Measurements from ENCODE around the gene TTLL3.
"Not testable (repeated sequence)": the region's sequence is repeated elsewhere in the genome, so short reads cannot be mapped to it uniquely, and the experiment has no call there.

TTLL3 gene

GRCh38 chr3:9875448-9875847 is 65.4 kb downstream of the TTLL3 start:
- Histone ChIP-seq H3K4me3 (ENCODE audit: insufficient read length, low read depth) (no peak overlapping the region), H3K27me3 (ENCODE audit: insufficient read depth, insufficient read length) (no peaks in the 10 kb centered on the region), H3K9me3 (ENCODE audit: insufficient read depth, low read length) (no peaks in the 10 kb centered on the region), H3K36me3 (ENCODE audit: insufficient read depth, insufficient read length, low read length) (no peaks in the 10 kb centered on the region), H3K4me1 (ENCODE audit: insufficient read depth, insufficient read length) (peaks cover 13% of the 10 kb centered on the region), H3K9ac (ENCODE audit: insufficient read length, low read depth) (no peak overlapping the region)
- TF ChIP-seq SUZ12 (IDR thresholded peaks at IDR 0.05; ENCODE audit: extremely low read depth, insufficient read depth, insufficient read length) = no peak
- TF ChIP-seq ZNF274 (IDR thresholded peaks at IDR 0.05; ENCODE audit: low read depth, low read length) = no peak
- no peak for TF ChIP-seq YY1 (IDR thresholded peaks at IDR 0.05; ENCODE audit: insufficient read depth, insufficient read length)
- no peak for DNase-seq (ENCODE audit: low read depth, low spot score)

DNA sequence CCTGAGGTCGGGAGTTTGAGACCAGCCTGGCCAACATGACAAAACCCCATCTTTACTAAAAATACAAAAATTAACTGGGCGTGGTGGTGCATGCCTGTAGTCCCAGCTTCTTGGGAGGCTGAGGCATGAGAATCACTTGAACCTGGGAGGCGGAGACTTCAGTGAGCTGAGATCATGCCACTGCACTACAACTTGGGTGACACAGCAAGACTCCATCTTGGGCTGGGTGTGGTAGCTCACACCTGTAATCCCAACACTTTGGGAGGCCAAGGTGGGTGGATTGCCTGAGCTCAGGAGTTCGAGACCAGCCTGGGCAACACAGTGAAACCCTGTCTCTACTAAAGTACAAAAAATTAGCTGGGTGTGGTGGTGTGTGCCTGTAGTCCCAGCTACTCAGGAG is 66.2 kb downstream of the TTLL3 start:
- H3K9me3 ChIP-seq (ENCODE audit: insufficient read depth, low read length); H3K4me3 ChIP-seq (ENCODE audit: insufficient read length, low read depth); H3K36me3 ChIP-seq (ENCODE audit: insufficient read depth, insufficient read length, low read length); H3K27me3 ChIP-seq (ENCODE audit: insufficient read depth, insufficient read length); H3K9ac ChIP-seq (ENCODE audit: insufficient read length, low read depth); DNase-seq (ENCODE audit: low read depth, low spot score): not testable (repeated sequence)
- H3K4me1 ChIP-seq (ENCODE audit: insufficient read depth, insufficient read length) = peaks cover 13% of the 10 kb centered on the region

DNA sequence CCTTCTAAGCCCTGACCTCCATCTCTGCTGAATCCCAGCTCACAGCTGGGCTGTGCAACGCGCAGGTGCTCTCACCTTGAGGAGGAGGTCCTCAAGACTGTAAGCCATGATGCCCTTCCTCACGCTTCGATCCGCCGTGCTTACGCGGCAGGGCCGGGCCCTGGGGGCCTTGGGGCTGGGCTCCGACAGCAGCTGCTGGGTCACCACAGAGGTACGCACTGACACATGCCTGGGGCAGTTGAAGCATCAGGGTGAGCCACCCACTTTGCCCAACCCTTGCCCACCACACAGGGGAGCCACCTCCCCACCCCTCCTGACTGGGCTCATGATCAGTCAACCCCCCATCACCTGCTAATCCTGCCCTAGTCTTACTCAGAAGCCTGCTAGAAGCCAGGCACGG is 66.9 kb downstream of the TTLL3 start:
- H3K9me3 ChIP-seq (ENCODE audit: insufficient read depth, low read length) = no peaks in the 10 kb centered on the region
- no peak overlapping the region for H3K9ac ChIP-seq (ENCODE audit: insufficient read length, low read depth)
- no peak for TF ChIP-seq ZNF274 (IDR thresholded peaks at IDR 0.05; ENCODE audit: low read depth, low read length)
- TF ChIP-seq YY1 (IDR thresholded peaks at IDR 0.05; ENCODE audit: insufficient read depth, insufficient read length) = no peak
- TF ChIP-seq SUZ12 (IDR thresholded peaks at IDR 0.05; ENCODE audit: extremely low read depth, insufficient read depth, insufficient read length) = no peak
- H3K4me1 ChIP-seq (ENCODE audit: insufficient read depth, insufficient read length) = peaks cover 13% of the 10 kb centered on the region
- no peak overlapping the region for H3K4me3 ChIP-seq (ENCODE audit: insufficient read length, low read depth)
- H3K27me3 ChIP-seq (ENCODE audit: insufficient read depth, insufficient read length) = no peaks in the 10 kb centered on the region
- DNase-seq (ENCODE audit: low read depth, low spot score) = no peak
- H3K36me3 ChIP-seq (ENCODE audit: insufficient read depth, insufficient read length, low read length) = no peaks in the 10 kb centered on the region

DNA sequence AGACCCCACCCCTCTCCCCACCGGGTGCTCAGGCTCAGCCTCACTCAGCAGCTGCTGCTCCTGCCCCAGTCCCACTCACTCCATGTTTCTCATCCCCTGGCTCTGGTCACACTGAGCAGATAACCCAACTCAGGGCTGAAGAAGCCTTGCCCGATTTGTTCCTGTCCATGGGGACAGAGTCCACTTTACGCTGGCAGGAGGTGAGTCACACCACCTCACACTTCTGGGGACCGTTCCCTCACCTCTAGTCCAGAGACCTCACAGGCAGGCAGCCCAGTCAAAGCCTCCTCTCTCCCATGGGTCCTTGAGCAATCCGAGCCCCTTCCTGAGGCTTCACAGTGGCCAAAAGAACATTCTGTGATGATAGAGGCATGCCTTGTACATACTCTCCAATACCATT is 68.6 kb downstream of the TTLL3 start:
- Histone ChIP-seq H3K36me3 (ENCODE audit: insufficient read depth, insufficient read length, low read length) (no peaks in the 10 kb centered on the region), H3K27me3 (ENCODE audit: insufficient read depth, insufficient read length) (no peaks in the 10 kb centered on the region), H3K4me1 (ENCODE audit: insufficient read depth, insufficient read length) (peaks cover 15% of the 10 kb centered on the region), H3K9ac (ENCODE audit: insufficient read length, low read depth) (no peak overlapping the region), H3K4me3 (ENCODE audit: insufficient read length, low read depth) (no peak overlapping the region), H3K9me3 (ENCODE audit: insufficient read depth, low read length) (no peaks in the 10 kb centered on the region)
- no peak for DNase-seq (ENCODE audit: low read depth, low spot score)
- no peak for TF ChIP-seq SUZ12 (IDR thresholded peaks at IDR 0.05; ENCODE audit: extremely low read depth, insufficient read depth, insufficient read length)
- no peak for TF ChIP-seq ZNF274 (IDR thresholded peaks at IDR 0.05; ENCODE audit: low read depth, low read length)
- TF ChIP-seq YY1 (IDR thresholded peaks at IDR 0.05; ENCODE audit: insufficient read depth, insufficient read length) = no peak

DNA sequence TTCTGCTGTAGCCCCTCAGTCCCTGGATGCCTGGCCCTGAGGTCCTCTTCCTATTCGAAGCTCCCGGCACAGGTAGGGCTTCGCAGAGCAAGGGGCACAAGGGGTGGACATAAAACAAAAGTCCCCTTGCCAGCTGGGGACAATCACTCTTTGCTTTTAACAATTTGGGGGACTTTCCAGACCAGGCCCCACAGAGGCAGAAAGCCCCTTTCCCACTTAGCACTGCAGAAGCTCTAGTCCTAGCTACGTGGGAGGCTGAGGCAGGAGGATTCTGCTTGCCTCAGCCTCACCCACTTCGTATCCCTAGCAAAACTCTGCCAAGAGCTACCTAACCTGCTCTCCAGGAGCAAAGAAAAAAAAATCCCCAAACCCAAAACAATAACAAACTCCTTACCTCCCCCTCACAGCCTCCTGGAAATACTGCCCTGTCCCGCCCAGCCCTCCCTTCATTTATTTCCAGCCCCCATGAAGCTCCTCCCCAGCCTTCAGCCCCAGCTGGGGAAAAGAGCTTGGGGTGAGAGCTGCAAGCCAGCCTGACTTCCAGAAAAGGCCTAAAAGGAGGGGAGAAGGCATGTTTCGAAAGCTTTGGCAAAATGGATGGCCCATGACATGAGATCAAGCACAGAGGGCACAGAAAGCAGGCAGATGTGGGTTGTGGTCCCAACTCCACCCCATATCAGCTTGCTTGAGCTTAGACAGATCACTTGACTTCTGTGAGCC is 69.9 kb downstream of the TTLL3 start, which contains the start of gene CIDEC:
Gene CIDEC, minus strand, starts transcription at position 424 of the 720 bp plus-strand sequence. CDS start 1,767 bp downstream, outside the sequence.
- no peak for DNase-seq (ENCODE audit: low read depth, low spot score)
- H3K9ac ChIP-seq (ENCODE audit: insufficient read length, low read depth) = peak within 1 kb of the TSS; percentile 57
- no peaks in the 10 kb centered on the region for H3K9me3 ChIP-seq (ENCODE audit: insufficient read depth, low read length)
- TF ChIP-seq ZNF274 (IDR thresholded peaks at IDR 0.05; ENCODE audit: low read depth, low read length) (no peak), YY1 (IDR thresholded peaks at IDR 0.05; ENCODE audit: insufficient read depth, insufficient read length) (no peak), SUZ12 (IDR thresholded peaks at IDR 0.05; ENCODE audit: extremely low read depth, insufficient read depth, insufficient read length) (no peak)
- H3K4me3 ChIP-seq (ENCODE audit: insufficient read length, low read depth) = no peak within 1 kb of the TSS
- peaks cover 19% of the 10 kb centered on the region for H3K4me1 ChIP-seq (ENCODE audit: insufficient read depth, insufficient read length)
- H3K27me3 ChIP-seq (ENCODE audit: insufficient read depth, insufficient read length) = no peaks in the 10 kb centered on the region
- no peaks in the 10 kb centered on the region for H3K36me3 ChIP-seq (ENCODE audit: insufficient read depth, insufficient read length, low read length)

- Histone ChIP-seq H3K4me1 (ENCODE audit: insufficient read depth, insufficient read length) (peaks cover 19% of the 10 kb centered on the region), H3K9ac (ENCODE audit: insufficient read length, low read depth) (no peak overlapping the region)
These were observed 71.4 kb downstream of the TTLL3 start for GRCh38 chr3:9881441-9881840.

DNA sequence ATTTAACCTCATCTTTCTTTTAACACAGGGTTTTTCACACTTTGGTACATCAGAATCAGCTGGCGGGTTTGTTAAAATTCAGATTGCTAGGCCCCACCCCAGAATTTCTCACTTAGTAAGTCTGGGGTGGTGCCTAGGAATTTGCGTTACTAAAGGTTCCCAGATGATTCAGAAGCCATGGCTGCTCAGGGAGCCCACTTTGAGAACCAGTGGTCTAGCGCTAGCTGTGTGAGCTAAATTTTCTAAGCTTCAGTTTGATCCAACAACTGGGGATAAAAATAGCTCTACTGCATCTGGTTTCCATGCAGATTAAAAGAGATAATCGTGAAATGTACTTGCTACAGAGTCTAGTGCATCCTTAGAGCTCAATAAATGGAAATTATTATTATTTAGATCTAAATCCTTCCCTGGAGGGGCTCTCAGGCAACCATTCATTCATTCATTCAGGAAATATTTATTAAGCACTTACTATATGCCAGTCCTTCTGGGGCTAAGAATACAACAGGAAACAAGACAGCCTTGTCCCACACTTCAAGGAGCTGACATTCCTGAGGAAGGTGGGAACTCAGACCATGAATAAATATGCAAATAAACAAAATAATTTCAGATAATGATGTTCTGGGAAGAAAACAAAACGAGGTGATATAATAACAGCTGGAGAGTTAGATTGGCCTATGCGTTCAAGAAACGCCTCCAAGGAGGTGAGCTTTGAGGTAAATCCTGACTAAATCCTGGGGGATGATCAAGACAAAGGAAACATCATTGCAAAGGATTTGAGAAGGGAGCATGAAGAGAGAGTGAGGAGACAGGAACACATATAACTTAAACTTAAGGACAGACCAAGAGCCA is 73.9 kb downstream of the TTLL3 start:
- DNase-seq (ENCODE audit: low read depth, low spot score) = no peak
- Histone ChIP-seq H3K4me3 (ENCODE audit: insufficient read length, low read depth) (no peak overlapping the region), H3K9me3 (ENCODE audit: insufficient read depth, low read length) (no peaks in the 10 kb centered on the region), H3K4me1 (ENCODE audit: insufficient read depth, insufficient read length) (peaks cover 7% of the 10 kb centered on the region), H3K27me3 (ENCODE audit: insufficient read depth, insufficient read length) (no peaks in the 10 kb centered on the region), H3K9ac (ENCODE audit: insufficient read length, low read depth) (no peak overlapping the region), H3K36me3 (ENCODE audit: insufficient read depth, insufficient read length, low read length) (no peaks in the 10 kb centered on the region)
- no peak for TF ChIP-seq SUZ12 (IDR thresholded peaks at IDR 0.05; ENCODE audit: extremely low read depth, insufficient read depth, insufficient read length)

More at GRCh38 chr3:9881441-9881840, 71.4 kb downstream of the TTLL3 start:
- Histone ChIP-seq H3K27me3 (ENCODE audit: insufficient read depth, insufficient read length) (no peaks in the 10 kb centered on the region), H3K4me3 (ENCODE audit: insufficient read length, low read depth) (no peak overlapping the region), H3K9me3 (ENCODE audit: insufficient read depth, low read length) (no peaks in the 10 kb centered on the region), H3K36me3 (ENCODE audit: insufficient read depth, insufficient read length, low read length) (no peaks in the 10 kb centered on the region)
- DNase-seq (ENCODE audit: low read depth, low spot score) = no peak
- TF ChIP-seq ZNF274 (IDR thresholded peaks at IDR 0.05; ENCODE audit: low read depth, low read length) (no peak), YY1 (IDR thresholded peaks at IDR 0.05; ENCODE audit: insufficient read depth, insufficient read length) (no peak), SUZ12 (IDR thresholded peaks at IDR 0.05; ENCODE audit: extremely low read depth, insufficient read depth, insufficient read length) (no peak)
